Stimulated activated CD4-positive, alpha-beta T cell treated with anti-CD3 and anti-CD28 coated beads, Interleukin-1b, Interleukin-23, amount 100 ng/mL, for 24 hours (primary cell): ENCODE measurements around the gene APOL2.
"Not testable (repeated sequence)": the region's sequence is repeated elsewhere in the genome, so short reads cannot be mapped to it uniquely, and the experiment has no call there.

Source experiments
- DNase-seq, 4 experiments: peaks; one replicate each; pipeline ENCODE4 v3.0.0-alpha.2; 2020; ENCODE audit warnings: low read depth in 4 of 4, low spot score in 1 of 4

Gene APOL2

DNA sequence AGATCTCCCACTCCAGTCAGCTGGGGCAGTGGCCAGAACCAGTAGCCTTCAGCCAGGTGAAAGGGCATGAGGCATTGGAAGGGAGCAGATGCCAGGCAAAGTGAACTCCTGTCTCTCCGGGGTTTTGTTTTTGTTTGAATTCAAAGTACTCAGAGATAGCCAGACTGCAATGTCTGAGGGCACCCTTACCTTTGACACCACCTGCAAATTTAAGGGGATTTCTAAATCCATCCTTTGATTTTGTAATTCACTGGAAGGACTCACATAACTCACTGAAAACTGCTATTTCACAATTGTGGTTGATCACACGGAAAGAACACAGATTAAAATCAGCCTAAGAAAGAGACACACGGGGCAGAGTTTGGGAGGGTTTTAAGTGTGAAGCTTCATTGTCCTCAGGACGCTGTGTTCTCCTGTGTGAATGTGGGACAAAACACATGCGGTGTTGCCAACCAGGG, 23.9 kb upstream of the APOL2 start:
- not testable (repeated sequence) for DNase-seq

DNA sequence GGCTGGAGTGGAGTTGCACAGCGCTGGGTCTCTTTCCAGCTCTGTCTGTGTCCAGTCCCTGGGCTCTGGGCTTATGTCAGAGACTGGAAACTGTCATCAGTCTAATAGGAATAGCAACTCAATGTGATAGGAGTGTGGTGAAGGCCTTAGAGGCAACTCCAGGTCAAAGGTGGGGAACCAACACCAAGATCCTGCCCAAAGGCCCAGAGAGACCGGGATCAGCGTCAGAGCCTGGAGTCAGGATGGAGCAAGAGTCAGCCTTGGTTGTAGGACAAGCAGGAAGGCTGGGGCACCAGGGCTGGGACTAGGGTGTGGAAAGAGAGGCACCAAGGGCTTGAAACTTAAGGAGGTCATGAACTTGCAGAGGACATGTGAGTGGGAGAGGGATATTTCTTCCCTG, 23.0 kb upstream of the APOL2 start:
- not testable (repeated sequence) for DNase-seq

DNA sequence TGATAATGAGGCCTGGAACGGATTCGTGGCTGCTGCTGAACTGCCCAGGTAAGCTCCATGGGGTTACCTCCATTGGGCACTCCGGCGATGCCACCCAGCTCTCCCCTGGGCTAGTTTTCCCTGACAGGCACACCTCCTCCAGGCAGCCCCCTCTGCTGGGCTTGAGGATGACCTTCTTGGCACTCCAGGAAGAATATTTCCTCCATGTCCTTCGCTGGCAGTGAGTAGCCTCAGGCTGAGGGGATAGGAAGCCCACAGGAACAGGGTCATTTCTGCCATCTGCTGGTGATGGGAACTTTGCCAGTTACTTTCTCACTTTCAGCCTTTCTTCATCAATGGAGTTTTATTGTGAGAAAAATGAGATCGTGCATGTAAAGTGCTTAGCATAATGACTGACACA, 22.3 kb upstream of the APOL2 start:
- not testable (repeated sequence) for DNase-seq

DNA sequence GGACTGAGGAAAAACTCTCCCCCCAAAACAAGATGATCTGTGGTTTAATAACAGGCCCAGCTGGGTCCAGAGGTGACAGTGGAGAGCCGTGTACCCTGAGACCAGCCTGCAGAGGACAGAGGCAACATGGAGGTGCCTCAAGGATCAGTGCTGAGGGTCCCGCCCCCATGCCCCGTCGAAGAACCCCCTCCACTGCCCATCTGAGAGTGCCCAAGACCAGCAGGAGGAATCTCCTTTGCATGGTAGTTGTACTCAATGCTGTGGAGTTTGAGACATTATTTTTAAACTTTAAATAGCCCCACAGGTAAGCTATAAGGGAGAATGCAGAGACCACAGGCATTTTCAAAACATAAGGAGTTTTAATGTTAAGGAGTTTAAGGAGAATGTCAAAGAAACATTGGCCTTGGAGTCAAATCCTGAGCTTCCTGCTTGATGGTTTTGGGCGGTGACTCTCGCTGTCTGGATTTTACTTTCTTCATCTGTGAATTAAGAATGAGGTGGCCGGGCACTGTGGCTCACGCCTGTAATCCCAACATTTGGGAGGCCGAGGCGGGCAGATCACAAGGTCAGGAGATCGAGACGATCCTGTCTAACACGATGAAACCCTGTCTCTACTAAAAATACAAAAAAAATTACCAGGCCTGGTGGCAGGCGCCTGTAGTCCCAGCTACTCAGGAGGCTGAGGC, 20.4 kb upstream of the APOL2 start:
- DNase-seq: no peak

DNA sequence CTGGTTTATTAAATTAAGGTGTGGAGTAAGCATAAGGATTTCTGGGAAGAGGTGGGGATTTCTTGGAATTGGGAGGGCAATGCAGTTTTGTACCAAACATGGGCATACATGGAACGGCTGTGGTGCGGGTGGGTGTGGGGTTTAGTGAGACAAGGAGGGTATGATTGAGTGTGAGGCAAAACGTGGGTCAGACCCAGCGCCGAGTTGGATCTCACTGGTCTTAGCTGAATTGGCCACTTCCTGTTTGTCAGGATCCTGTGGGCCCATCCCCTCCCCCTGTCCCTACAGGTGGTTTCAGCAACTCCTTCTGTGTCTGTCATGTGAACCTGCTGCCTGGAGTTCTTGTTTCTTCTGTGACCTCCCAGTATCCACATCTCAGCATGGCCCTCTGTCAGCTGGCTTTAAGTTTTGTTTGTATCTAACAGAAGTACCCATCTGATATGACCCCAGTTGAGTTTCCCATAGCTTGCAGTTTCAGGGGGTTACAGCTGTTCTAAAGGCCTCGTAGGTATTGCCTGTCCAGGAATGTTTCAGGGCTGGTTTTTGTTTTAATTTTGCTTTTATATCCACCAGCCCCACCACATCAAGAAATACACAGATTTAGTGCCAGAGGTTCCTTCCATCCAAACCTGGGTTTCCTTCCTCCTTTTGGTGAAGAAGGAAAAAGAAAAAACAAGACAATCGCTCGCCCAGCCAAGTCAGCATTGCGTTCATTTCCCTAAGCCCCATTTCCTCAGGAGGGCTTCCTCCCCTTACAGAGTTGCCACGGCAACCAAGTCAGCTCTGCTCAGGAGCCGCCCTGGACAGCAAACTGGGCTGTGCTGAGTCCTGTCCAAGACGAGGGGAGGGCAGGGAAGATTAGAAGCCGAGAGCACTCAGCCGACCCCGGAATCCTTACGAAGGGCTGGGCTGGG, 19.6 kb upstream of the APOL2 start:
- no peak for DNase-seq

DNA sequence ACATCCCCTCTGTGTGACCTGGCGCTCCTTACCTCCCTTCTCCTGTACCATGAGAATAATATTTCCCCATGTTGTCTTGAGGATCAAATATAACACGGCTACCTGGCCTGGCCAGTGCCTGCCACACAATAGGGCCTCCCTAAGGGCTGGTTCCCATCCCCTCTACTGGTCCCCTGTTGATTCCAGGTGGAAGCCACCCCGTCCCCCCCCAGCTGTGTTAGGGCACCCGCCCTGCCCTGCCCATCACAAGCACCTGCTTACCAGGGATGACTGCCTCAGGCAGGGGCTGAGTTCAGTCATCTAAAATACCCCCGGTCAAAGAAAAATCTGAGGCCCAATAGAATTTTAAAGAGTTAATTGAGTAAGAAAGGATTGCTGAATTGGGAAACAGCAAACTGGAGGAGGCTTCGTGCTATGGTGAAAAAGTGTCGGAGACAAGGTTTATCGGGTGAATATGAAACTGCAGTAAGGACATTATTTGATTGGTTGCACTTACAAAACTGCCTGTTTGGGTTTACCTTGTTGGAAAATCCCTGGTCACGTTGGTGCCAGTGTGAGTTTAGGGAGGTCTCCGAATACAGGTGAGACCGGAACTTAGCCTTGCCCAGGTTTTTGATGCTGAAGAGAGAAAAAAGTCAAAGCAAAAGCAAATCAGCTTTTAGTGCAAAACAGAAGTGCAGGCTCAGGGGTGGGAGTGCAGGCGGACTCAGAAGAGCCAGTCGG, 18.8 kb upstream of the APOL2 start:
- no peak for DNase-seq

DNA sequence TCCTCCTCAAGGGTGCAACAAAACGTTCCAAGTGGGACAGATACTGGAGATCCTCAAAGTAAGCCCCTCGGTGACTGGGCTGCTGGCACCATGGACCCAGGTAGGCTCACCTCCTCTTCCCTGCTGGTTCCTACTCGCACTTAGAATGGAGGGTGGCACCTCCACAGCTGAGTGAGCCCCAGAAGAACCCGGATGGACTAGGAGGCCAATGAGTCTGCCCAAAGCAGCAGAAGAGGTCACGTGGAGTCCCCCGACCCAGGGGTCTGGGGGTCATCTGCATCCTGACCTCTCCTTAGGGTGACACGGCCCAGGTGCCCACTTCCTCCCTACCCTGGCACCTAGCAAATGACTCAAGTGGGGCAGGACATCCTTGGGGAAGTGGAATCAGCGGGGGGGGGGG, 18.0 kb upstream of the APOL2 start:
- no peak for DNase-seq

DNA sequence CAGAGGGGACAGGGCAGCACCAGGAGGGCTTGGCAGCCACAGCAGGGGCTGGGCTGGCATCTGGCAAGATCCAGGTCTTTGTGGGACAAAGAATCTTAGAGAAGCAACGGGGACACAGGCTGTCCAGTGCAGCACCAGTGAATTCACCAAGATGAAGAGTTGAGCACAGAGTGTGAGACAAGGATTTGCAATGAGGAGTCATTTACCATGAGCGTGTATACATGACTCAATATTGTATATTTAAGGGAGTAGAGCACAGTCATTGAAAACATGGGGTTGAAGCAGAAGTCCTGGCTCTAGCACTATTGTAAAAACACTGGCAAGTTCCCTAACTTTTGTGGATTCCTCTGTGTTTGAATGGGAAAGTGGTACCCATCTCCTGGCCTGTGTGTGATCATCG, 17.2 kb upstream of the APOL2 start:
- DNase-seq: no peak

DNA sequence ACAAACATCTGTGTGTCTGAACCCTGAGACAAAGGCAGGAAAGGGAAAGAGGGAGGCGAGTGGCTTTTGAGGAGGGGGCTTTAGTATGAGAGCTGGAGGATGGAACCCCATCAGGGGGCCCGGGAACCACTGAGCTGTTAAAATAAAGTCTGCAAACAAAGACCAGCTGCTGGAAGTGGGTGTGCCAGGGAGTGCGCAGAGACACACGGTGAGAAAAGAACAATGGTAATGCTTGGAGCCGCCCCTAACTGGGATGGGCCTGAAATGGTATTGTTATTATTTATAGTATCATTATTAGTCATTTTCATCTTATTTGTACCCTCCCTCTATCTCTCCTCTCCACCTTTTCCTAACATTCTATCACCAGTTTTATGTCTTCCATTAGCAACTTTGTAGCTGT, 16.2 kb upstream of the APOL2 start:
- DNase-seq: not testable (repeated sequence)

DNA sequence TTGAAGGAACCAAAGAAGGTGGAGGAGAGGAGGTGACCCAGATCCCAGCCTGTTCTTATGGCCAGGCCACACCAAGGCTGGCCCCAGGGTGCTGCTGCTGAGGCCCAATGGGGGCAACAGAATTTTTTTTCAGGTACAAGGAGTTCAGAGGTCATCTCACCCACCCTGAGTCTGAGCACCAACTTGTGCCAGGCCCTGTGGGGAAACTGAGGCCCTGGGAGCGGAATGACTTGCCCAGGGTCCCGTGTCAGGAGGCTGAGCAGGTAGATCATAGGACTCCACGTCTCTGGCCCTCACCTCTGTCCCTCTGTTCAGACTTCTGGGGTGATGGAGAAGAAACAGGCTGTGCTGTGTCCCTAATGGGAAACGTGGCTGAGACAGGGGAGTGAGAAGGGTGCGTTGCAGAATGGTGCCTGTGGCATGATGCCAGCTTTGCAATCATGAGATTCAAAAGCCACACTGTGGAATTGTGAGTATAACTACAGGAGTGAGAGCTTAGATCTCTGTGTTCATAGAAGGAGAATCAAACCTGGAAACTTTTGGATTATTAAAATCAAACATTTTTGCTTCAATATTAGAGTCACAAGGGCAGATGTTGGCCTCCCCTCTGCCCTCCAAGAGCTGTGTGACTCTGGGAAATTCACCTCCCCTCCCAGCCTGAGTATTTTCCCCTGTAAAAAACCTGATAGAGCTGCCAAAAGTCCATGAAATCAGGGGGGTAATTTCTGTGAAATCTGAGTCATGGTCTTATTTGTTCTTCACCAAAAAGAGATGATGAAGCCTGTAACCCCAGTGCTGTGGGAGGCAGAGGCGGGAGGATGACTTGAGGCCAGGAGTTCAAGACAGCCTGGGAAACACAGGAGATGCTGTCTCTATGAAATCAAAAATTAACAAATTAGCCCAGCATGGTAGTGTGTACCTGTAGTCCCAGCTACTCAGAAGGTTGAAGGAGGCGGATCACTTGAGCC, 14.5 kb upstream of the APOL2 start:
- DNase-seq: no peak

DNA sequence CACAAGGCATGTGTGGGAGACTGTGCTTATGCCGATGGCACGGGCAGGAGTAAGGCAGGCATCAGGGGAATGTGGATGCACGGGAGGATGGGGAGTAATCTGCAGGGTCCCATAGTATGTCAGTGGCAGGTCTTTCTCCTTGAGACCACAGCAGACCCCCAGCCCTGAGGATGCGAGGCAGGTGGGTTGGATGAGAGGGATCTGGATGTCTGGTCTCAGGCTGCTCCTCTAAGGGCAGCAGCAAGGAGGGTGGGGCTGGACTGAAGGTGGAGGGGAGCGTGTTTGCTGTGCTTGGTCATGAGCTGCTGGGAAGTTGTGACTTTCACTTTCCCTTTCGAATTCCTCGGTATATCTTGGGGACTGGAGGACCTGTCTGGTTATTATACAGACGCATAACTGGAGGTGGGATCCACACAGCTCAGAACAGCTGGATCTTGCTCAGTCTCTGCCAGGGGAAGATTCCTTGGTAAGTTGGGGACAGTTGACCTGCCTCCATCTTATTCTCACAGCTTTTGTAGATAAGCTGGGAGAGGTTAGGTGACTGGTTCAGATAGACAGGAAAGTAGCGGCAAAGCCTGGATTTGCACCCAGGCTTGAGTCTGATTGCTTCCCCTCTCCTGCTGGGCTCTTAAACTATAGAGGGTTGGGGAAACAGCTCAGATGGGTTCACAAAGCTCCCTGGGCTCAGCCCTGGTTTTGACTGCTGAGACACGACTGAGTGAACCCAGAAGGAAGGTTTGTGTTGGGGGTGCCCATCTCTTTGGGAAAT, 13.6 kb upstream of the APOL2 start, which contains the start of gene APOL1:
APOL1 (plus strand) TSS at position 380 of the 769 bp plus-strand sequence. CDS start 1,823 bp downstream, outside the sequence.
- peak in 1 of 4 experiments; percentile 45 for DNase-seq

DNA sequence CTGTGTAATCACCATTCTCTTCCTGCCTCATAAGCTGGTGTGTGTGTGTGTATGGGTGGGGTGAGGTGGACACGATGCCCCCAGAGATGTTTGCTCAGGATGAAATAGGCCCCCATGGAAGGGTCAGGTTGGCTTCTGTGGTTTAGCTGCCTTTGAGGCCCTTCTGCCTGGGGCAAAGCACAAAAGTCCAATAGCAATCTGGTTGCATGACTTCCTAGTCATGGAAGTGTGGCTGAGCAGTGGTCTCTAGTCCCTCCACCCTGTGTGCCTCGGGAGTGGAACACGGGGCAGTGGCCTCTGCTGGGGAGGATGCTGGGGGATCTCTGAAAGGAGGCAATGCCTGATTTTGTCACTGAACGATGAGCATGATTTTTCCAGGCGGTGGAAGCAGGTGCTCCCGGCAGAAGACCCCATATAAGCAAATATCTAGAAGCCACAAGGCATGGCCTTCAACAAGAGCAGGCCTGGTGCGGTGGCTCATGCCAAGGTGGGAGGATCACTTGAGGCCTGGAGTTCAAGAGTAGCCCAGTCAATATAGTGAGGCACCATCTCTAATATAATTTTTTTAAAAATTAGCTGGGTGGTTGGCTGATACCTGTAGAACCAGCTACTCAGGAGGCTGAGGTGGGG, 12.8 kb upstream of the APOL2 start:
- DNase-seq: not testable (repeated sequence)

DNA sequence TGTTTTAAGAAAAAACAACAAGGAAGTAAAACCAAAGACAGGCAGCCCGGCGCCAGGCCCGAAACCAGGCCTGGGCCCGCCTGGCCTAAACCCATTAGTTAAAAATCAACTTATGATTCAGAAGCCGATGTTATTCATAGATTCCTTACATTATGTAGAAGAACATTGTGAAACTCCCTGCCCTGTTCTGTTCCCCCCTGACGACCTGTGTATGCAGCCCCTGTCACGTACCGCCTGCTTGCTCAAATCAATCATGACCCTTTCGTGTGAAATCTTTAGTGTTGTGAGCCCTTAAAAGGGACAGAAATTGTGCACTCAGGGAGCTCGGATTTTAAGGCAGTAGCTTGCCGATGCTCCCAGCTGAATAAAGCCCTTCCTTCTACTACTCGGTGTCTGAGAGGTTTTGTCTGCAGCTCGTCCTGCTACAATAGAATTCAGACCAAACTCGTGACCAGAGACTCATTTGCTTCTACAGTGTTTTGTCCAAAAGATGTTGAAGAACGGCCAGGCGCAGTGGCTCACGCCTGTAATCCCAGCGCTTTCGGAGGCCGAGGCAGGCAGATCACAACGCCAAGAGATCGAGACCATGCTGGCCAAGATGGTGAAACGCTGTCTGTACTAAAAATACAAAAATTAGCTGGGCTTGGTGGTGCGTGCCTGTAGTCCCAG, 11.1 kb upstream of the APOL2 start:
- not testable (repeated sequence) for DNase-seq

DNA sequence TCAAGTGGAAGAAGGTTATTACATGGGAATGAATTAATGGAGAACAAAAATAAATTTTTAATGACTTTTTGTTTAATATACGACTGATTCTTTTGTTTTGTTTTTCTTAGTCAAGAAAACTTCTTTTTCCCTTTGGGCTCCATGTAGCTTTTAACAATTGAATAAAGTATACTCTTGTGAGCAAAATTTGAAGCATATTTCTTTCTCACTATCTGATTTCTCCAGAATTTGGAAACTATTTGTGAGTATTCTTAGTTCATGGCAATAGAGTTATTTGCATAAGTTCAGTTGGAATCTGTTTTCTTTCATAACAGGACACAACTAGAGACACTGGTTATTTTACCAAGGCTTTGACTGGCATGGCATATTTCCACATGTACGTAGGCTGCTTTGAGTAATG, 9.8 kb upstream of the APOL2 start:
- no peak for DNase-seq

DNA sequence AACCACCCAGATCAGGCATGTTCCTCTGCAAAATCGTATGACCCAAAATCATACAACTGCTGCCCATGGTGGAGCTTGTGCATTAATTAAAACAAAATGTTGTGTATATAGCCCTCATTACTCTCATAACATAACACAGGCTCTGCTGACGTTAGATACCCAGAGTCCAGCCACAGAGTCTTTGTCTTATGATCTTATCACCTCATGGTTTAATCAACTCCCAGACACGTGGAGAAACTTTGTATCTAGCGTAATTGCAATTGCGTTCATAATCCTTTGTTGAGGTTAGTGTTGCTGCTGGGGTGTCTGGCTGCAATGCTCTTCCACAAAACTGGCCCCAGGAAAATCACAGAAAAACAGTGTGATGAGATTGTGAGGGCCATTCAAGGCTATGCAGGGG, 8.6 kb upstream of the APOL2 start:
- no peak for DNase-seq

DNA sequence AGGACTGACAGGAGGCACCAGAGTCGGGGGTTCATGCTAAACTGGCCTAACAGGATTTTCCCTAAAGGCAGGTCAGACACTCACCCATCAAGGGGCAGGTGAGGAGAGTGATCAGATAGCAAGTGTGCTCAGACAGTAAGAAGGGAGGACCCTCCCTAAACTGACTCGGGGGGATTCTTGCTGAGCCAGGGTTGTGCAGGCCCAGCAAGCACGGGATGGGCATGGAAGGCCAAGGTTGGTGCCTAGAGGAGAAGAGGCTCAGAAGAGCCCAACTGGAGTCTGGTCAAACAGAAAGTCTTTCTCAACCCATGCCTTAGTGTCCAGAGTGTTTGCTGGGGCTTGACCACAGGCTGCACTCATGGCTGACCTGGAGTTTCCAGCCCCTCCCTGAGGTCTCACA, 7.4 kb upstream of the APOL2 start:
- DNase-seq: no peak

DNA sequence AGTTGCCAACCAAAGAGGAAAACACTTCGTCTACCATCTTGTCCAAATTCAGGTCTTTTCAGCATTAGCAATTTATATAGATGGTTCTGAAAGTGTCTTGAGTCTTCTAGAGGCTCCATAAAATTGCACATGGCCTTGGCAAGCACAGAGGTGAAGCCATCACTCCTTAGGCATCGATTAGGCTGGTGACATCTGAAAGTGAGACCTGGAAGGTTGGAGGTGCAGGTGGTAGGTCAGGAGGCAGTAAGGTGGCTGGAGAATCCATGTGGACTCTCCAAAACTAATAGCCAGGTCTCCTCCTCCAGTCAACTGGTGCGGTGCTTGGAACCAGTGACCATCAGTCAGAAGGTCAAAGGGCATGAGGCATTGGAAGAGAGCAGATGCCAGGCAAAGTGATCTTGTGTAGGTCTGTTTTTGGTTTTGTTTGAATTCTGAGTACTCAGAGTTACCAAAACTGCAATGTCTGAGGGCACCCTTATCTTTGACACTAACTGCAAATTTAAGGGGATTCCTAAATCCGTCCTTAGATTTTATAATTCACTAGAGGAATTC, 6.6 kb upstream of the APOL2 start:
- DNase-seq: no peak
